Testis (tissue), 3 donors: ENCODE results near the gene ARSD. TPM values are rescaled to one million over a fixed set of nuclear protein-coding genes. Genes with fewer than 3 reads are reported as not detected.
"Not testable (repeated sequence)": the region's sequence is repeated elsewhere in the genome, so short reads cannot be mapped to it uniquely, and the experiment has no call there.

ENCODE experiments used
- DNase-seq: peaks from one replicate; pipeline ENCODE4 v3.0.0-alpha.2; 2019
- H3K27ac ChIP-seq, 2 donors: fragments of 200-600 bp; sonication (generic); one replicate each; pipeline ENCODE4 v1.5.1; 2019
- H3K27me3 ChIP-seq: fragments of 200-600 bp; sonication (generic); one replicate; pipeline ENCODE4 v1.5.1; 2019
- H3K36me3 ChIP-seq: fragments of 200-600 bp; sonication (generic); one replicate; pipeline ENCODE4 v1.5.1; 2017; ENCODE audit warnings: low read depth; ENCODE audit errors: missing control alignments
- H3K4me1 ChIP-seq: fragments of 200-600 bp; sonication (generic); one replicate; pipeline ENCODE4 v1.5.1; 2019
- H3K4me3 ChIP-seq, 2 donors: fragments of 200-600 bp; sonication (generic); one replicate each; pipeline ENCODE4 v1.5.1; 2017 to 2019
- H3K9me3 ChIP-seq: fragments of 200-600 bp; sonication (generic); one replicate; pipeline ENCODE4 v1.5.1; 2017
- POLR2A ChIP-seq: fragments of 450-650 bp; IDR thresholded peaks from one replicate; pipeline ENCODE4 v1.6.1; 2017; ENCODE audit warnings: antibody characterized with exemption, mild to moderate bottlenecking, moderate library complexity
- WGBS, 2 donors: methylation state at CpG; one replicate each; pipeline ENCODE4 v1.1.5; 2018; 5-methylcytosine and 5-hydroxymethylcytosine counted together
- intact Hi-C: fragments of 100-400 bp; cut with DNase I; formaldehyde crosslinking; loops from one replicate; pipeline ENCODE4 v1.15.1; 2023; ENCODE audit warnings: low total_unique reads
- polyA plus RNA-seq: library from polyadenylated mRNA; stranded (reverse); fragments of 350-450 nt; fragmentation: Illumina TruSeq; extraction: RNeasy Lipid Tissue Mini Kit (QIAGEN cat#74804); gene quantifications from one replicate; pipeline ENCODE4 v1.2.3, GENCODE V29; 2014; ENCODE audit warnings: low read depth, low replicate concordance; ENCODE audit not compliant: insufficient read depth
- total RNA-seq, 2 donors: library from RNA; depleted of rRNA; stranded (reverse); fragments of >200 nt; gene quantifications; one replicate each; pipeline ENCODE4 v1.2.3, GENCODE V29; 2016
- TF ChIP-seq, protein P1 (sequence below), 3 experiments: fragments of 450-650 bp in 2 of 3; fragments of 200-600 bp in 1 of 3; sonication (generic) in 1 of 3; IDR thresholded peaks; one replicate each; pipeline ENCODE4 v1.5.1; 2016 to 2019; ENCODE audit warnings: antibody characterized with exemption in 3 of 3, mild to moderate bottlenecking in 2 of 3, moderate library complexity in 1 of 3

ARSD gene
- total and polyA plus RNA-seq, 3 donors from 2014 or later, result 14.6 to 37.0 (median 25.4) TPM

GRCh38 chrX:2898846-2899512, 30.2 kb downstream of the ARSD start:
- Histone ChIP-seq H3K9me3 (no peaks in the 10 kb centered on the region), H3K27me3 (no peaks in the 10 kb centered on the region), H3K27ac (no peak overlapping the region), H3K36me3 (no peaks in the 10 kb centered on the region), H3K4me1 (no peaks in the 10 kb centered on the region), H3K4me3 (no peak overlapping the region)
- DNase-seq, result no peak
- intact Hi-C loops, result no loop called here
- 78 to 80% methylated on average over 12 to 13 of the region's 13 CpGs for WGBS, 2 donors
- no peak for TF ChIP-seq POLR2A
- TF ChIP-seq, protein P1, sequence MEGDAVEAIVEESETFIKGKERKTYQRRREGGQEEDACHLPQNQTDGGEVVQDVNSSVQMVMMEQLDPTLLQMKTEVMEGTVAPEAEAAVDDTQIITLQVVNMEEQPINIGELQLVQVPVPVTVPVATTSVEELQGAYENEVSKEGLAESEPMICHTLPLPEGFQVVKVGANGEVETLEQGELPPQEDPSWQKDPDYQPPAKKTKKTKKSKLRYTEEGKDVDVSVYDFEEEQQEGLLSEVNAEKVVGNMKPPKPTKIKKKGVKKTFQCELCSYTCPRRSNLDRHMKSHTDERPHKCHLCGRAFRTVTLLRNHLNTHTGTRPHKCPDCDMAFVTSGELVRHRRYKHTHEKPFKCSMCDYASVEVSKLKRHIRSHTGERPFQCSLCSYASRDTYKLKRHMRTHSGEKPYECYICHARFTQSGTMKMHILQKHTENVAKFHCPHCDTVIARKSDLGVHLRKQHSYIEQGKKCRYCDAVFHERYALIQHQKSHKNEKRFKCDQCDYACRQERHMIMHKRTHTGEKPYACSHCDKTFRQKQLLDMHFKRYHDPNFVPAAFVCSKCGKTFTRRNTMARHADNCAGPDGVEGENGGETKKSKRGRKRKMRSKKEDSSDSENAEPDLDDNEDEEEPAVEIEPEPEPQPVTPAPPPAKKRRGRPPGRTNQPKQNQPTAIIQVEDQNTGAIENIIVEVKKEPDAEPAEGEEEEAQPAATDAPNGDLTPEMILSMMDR (IDR thresholded peaks at IDR 0.05), result no peak

DNA sequence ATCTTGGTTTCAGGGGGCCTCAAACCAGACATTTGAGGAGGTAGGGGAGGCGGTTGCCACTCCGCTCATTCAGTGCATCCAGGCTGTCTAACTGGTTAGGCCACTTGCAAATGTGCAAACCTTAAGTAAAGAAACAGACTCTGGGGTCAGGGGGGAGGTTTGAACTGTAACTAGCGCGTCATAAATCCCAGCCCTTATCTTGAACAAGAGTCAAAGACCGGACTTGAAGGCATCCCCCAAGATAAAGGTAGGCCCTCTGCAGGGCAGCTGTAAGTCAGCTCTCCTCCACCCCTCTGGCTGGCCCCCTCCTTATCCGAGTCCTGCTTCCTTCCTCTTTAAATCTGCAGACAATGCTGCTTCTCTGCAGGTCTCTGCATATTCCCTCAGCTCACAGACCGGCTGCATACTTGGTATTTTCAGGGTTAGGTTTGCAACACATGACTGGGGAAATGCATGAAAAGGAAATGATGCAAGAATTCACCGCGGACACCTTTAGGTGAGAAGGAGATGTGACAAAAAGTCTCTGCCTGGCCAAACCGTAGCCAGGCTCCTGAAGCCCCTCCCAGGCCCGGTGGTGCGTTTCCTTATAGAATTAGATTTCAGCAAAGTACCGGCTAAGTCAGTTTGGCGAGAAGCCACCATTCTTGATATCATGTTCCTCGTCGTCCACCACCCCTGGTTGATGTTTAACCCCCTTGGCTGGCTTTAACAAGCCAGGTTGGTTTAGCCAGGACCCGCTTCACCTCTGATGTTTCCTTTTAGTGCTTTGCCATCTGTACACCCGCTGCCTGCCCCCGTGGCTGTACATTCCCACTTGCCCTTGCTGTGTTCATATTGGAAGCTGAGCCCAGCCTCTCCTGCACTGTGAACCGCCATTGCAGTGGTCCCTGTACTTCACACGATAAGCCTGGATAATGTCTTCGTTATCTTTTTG, 31.2 kb downstream of the ARSD start:
- H3K27ac ChIP-seq, intact Hi-C loops, H3K4me1 ChIP-seq, DNase-seq, H3K4me3 ChIP-seq, H3K36me3 ChIP-seq, H3K9me3 ChIP-seq, H3K27me3 ChIP-seq: not testable (repeated sequence)
- WGBS, 2 donors, result 16% methylated on average over 22 of the region's 22 CpGs; no CpG with 5 or more reads in 1 of the 2 donors

GRCh38 chrX:2897311-2897689, 31.8 kb downstream of the ARSD start:
- H3K4me3 ChIP-seq, result no peak overlapping the region
- TF ChIP-seq, protein P1 (IDR thresholded peaks at IDR 0.05), result no peak
- TF ChIP-seq POLR2A, result no peak
- H3K36me3 ChIP-seq, result no peaks in the 10 kb centered on the region
- no peak for DNase-seq
- 77 to 100% methylated on average over 1 to 12 of the region's 12 CpGs for WGBS, 2 donors
- H3K4me1 ChIP-seq, result no peaks in the 10 kb centered on the region
- no peaks in the 10 kb centered on the region for H3K9me3 ChIP-seq
- intact Hi-C loops, result no loop called here
- no peak overlapping the region for H3K27ac ChIP-seq
- no peaks in the 10 kb centered on the region for H3K27me3 ChIP-seq

DNA sequence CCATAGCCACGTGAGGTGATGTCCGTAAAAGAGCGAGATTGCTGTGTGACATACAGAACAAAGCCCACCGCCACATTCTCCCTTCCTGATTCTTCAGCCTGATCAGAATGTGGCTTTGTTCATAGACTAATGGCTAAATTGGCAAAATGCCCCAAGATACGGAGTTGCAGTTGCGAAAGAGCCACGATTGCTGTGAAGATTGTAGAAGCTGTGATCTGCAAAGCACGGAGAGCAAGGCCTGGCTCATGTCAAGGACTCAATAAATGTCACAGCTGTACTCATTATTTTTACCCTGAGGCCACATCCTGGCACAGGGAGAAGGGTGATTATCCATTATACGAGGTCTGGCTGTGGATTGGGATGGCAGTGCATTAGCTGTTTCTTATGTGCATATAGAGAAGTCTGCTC, 34.2 kb downstream of the ARSD start:
- Histone ChIP-seq H3K4me3 (no peak overlapping the region), H3K27me3 (no peaks in the 10 kb centered on the region), H3K27ac (no peak overlapping the region), H3K4me1 (no peaks in the 10 kb centered on the region), H3K36me3 (no peaks in the 10 kb centered on the region), H3K9me3 (no peaks in the 10 kb centered on the region)
- no peak for DNase-seq
- no peak for TF ChIP-seq POLR2A
- TF ChIP-seq, protein P1 (IDR thresholded peaks at IDR 0.05), result no peak
- WGBS, 2 donors, result 56 to 57% methylated on average over 9 of the region's 9 CpGs
- intact Hi-C loops, result no loop called here

- intact Hi-C loops, result no loop called here
- 73 to 92% methylated on average over 5 of the region's 5 CpGs for WGBS, 2 donors
- no peak overlapping the region for H3K27ac ChIP-seq
- H3K36me3 ChIP-seq, result no peaks in the 10 kb centered on the region
- TF ChIP-seq POLR2A, result no peak
- TF ChIP-seq, protein P1 (IDR thresholded peaks at IDR 0.05), result no peak
- H3K27me3 ChIP-seq, result no peaks in the 10 kb centered on the region
- DNase-seq, result no peak
- no peak overlapping the region for H3K4me3 ChIP-seq
- H3K4me1 ChIP-seq, result no peaks in the 10 kb centered on the region
- H3K9me3 ChIP-seq, result no peaks in the 10 kb centered on the region
Measured at GRCh38 chrX:2892816-2893215, 36.3 kb downstream of the ARSD start.

DNA sequence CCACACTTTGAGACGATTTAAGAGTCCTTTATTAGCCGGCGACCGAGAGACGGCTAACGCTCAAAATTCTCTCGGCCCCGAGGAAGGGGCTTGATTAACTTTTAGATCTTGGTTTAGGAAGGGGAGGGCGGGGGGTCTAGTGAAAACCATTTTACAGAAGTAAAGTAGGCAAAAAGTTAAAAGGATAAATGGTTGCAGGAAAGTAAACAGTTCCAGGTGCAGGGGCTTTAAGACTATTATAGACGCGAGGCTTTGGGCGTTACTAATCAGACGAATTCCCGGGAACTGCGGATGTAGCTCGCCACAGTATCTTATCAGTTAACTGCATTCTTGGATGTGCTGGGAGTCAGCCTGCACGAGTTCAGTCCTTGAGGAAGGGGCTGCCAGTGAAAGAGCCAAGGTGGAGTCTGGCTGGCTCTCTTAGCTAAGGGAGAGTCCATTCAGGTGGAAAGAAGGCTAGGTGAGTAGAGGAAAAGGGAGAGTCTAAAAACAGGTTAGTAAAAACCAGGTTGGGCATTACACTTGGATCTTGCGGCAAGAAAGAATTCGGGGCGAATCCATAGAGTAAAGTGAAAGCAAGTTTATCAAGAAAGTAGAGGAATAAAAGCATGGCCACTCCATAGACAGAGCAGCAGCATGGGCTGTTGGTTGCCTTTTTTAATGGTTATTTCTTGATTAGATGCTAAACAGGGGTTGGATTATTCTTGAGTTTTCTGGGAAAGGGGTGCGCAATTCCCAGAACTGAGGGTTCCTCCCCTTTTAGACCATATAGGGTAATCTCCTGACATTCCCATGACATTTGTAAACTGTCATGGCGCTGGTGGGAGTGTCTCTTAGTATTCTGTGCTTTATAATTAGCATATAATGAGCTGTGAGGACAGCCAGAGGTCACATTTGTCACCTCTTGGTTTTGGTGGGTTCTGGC, 38.3 kb downstream of the ARSD start:
- H3K4me1 ChIP-seq, H3K4me3 ChIP-seq, H3K27me3 ChIP-seq, intact Hi-C loops, H3K9me3 ChIP-seq, H3K27ac ChIP-seq, DNase-seq, H3K36me3 ChIP-seq: not testable (repeated sequence)
- 23 to 41% methylated on average over 20 of the region's 22 CpGs for WGBS, 2 donors
